Testis (tissue), 2 donors: ENCODE measurements around the gene CDH4.

ENCODE experiments used
- CTCF ChIP-seq, 3 experiments: fragments of 450-650 bp in 2 of 3; fragments of 200-600 bp in 1 of 3; sonication (generic) in 1 of 3; IDR thresholded peaks; one replicate each; pipeline ENCODE4 v1.5.1; 2016 to 2019; ENCODE audit warnings: antibody characterized with exemption in 3 of 3, mild to moderate bottlenecking in 2 of 3, moderate library complexity in 1 of 3
- POLR2A ChIP-seq: fragments of 450-650 bp; IDR thresholded peaks from one replicate; pipeline ENCODE4 v1.6.1; 2017; ENCODE audit warnings: antibody characterized with exemption, mild to moderate bottlenecking, moderate library complexity

DNA sequence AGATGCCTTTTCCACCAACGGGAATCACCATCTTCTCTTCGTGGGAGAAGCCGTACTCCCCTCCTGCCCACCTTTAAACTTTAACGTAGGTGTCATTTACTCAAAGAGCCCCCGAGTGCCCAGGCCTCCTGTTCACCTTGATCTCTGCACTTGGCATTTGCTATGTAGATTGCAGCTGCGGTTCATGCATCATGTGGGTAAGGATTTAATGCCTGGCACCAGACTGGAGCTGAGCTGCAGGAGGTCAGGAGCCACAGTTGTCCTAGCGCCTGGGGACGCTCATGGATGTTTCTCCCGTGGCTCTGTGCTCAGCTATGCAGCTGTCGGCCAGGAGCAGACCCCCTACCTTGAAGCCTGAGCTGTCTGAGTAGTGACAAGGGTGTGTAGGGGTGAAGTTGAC, 133.7 kb downstream of the CDH4 start:
- TF ChIP-seq CTCF (IDR thresholded peaks at IDR 0.05) = no peak
- no peak for TF ChIP-seq POLR2A
